ENCODE data around the gene EXOSC5. TPM values are rescaled to one million over a fixed set of nuclear protein-coding genes. Genes with fewer than 3 reads are reported as not detected.

EXOSC5 gene
- total RNA-seq, 1 experiment from 2014 or later: 58.7 TPM

DNA sequence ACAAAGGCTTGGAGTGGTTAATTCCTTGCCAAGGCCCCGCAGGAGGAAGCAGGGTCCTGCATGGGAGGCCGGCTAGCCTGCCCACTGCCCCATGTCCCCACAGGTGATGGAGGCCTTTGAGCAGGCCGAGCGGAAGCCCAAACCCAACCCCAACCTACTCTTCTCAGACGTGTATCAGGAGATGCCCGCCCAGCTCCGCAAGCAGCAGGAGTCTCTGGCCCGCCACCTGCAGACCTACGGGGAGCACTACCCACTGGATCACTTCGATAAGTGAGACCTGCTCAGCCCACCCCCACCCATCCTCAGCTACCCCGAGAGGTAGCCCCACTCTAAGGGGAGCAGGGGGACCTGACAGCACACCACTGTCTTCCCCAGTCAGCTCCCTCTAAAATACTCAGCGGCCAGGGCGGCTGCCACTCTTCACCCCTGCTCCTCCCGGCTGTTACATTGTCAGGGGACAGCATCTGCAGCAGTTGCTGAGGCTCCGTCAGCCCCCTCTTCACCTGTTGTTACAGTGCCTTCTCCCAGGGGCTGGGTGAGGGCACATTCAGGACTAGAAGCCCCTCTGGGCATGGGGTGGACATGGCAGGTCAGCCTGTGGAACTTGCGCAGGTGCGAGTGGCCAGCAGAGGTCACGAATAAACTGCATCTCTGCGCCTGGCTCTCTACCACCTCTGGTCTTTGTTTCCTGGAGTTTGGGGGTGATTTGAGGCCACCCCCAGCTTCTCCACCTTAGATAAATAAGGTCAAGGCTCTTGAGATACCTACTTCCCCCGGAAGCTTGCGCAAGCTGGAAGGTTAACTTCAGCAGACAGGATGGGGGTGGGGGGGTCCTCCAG, 27.4 kb upstream of the EXOSC5 start:
- TF ChIP-seq, protein P1, sequence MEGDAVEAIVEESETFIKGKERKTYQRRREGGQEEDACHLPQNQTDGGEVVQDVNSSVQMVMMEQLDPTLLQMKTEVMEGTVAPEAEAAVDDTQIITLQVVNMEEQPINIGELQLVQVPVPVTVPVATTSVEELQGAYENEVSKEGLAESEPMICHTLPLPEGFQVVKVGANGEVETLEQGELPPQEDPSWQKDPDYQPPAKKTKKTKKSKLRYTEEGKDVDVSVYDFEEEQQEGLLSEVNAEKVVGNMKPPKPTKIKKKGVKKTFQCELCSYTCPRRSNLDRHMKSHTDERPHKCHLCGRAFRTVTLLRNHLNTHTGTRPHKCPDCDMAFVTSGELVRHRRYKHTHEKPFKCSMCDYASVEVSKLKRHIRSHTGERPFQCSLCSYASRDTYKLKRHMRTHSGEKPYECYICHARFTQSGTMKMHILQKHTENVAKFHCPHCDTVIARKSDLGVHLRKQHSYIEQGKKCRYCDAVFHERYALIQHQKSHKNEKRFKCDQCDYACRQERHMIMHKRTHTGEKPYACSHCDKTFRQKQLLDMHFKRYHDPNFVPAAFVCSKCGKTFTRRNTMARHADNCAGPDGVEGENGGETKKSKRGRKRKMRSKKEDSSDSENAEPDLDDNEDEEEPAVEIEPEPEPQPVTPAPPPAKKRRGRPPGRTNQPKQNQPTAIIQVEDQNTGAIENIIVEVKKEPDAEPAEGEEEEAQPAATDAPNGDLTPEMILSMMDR (conservative IDR thresholded peaks at IDR 0.05): no peak
- Histone ChIP-seq H3K4ac (ENCODE audit: low read depth, low read length) (no peak overlapping the region), H2AFZ (ENCODE audit: low read length) (no peak overlapping the region), H3K23ac (ENCODE audit: insufficient read length, low read depth, low read length) (no peak overlapping the region), H3K9me3 (ENCODE audit: control insufficient read depth, low read depth, low read length) (no peaks in the 10 kb centered on the region), H3K79me2 (ENCODE audit: insufficient read depth, low read length) (no peaks in the 10 kb centered on the region), H2BK20ac (ENCODE audit: low read depth, low read length, poor library complexity, severe bottlenecking) (no peak overlapping the region), H3K27me3 (ENCODE audit: insufficient read depth, low read length) (no peaks in the 10 kb centered on the region), H2BK120ac (ENCODE audit: low read depth, low read length, poor library complexity, severe bottlenecking) (no peak overlapping the region), H2AK5ac (ENCODE audit: insufficient read length, low read length) (no peak overlapping the region), H3K18ac (ENCODE audit: insufficient read length, low read depth, low read length) (no peak overlapping the region), H3K79me1 (ENCODE audit: insufficient read depth, low read depth, low read length, poor library complexity, severe bottlenecking) (no peaks in the 10 kb centered on the region), H2BK15ac (ENCODE audit: low read depth, low read length) (no peak overlapping the region), H3K9ac (ENCODE audit: extremely low read depth, insufficient read length, low read length) (no peak overlapping the region), H3K14ac (ENCODE audit: insufficient read depth, low read length) (no peak overlapping the region), H3K27ac (ENCODE audit: insufficient read length, low read depth, low read length) (no peak overlapping the region), H3K4me1 (ENCODE audit: insufficient read depth, low read length) (no peaks in the 10 kb centered on the region), H4K20me1 (ENCODE audit: control insufficient read depth, insufficient read depth, insufficient read length) (peaks cover 2% of the 10 kb centered on the region), H3T11ph (ENCODE audit: low read length) (no peak overlapping the region), H2BK5ac (ENCODE audit: insufficient read length, low read length) (no peak overlapping the region), H4K8ac (replicated peaks; ENCODE audit: insufficient read length, low read depth, low read length) (no peak overlapping the region), H4K5ac (ENCODE audit: insufficient read length, low read depth, low read length) (no peak overlapping the region), H3K4me2 (ENCODE audit: insufficient read depth, insufficient read length, low read length) (no peak overlapping the region), H4K91ac (ENCODE audit: insufficient read length, low read depth, low read length) (no peak overlapping the region), H3K56ac (ENCODE audit: insufficient read length, low read depth, low read length) (no peak overlapping the region), H2BK12ac (ENCODE audit: insufficient read length, low read depth, low read length) (no peak overlapping the region), H3K23me2 (ENCODE audit: insufficient read length, low read depth, low read length, poor library complexity, severe bottlenecking) (peaks cover 11% of the 10 kb centered on the region)
- Mint-ChIP-seq H3K9me3 (no peaks in the 10 kb centered on the region), H3K4me3 (no peak overlapping the region), H3K36me3 (ENCODE audit: insufficient read depth in 1 of 3, low read depth in 3 of 3) (peaks cover 6 to 37% (median 31%) of the 10 kb centered on the region in 3 experiments; a peak in 6 of 7 replicates), H3K4me1 (peaks cover 14 to 29% of the 10 kb centered on the region in 2 experiments), H3K27ac (no peak overlapping the region; a peak in 1 of 7 replicates), H3K27me3 (ENCODE audit: low read depth) (no peaks in the 10 kb centered on the region; the same call in none of the 2 replicates)
- no peak for DNase-seq
- no CpG with 5 or more reads among the region's 21 CpGs for WGBS (ENCODE audit: extremely low coverage, insufficient read length, low lambda C conversion rate)
